Stimulated activated naive B cell treated with anti-CD40 and anti-IgM and Interleukin-4, amounts not matched to agents 10 μg/mL and 1 μg/mL and 100 μg/mL, for 72 hours (primary cell): ENCODE measurements around the gene PLEKHB1.

ENCODE experiments used
- ATAC-seq, 2 donors: fragments of 150-1000 bp; cut with Tn5 transposase; replicated peaks; 2 replicates each; pipeline ENCODE4 v1.10.0; 2021; ENCODE audit warnings: moderate library complexity in 1 of 2
- DNase-seq: peaks from one replicate; pipeline ENCODE4 v3.0.0; 2021
- H3K27ac Mint-ChIP-seq: one replicate; pipeline ENCODE4 v1.8.0; 2022; ENCODE audit warnings: mild to moderate bottlenecking, mixed read lengths
- H3K27me3 Mint-ChIP-seq, 2 donors: one replicate each; pipeline ENCODE4 v1.8.0; 2022; ENCODE audit warnings: mixed read lengths in 2 of 2
- H3K36me3 Mint-ChIP-seq, 2 donors: one replicate each; pipeline ENCODE4 v1.8.0; 2022; ENCODE audit warnings: mixed read lengths in 2 of 2, mild to moderate bottlenecking in 1 of 2
- H3K4me1 Mint-ChIP-seq, 2 donors: one replicate each; pipeline ENCODE4 v1.8.0; 2022; ENCODE audit warnings: mixed read lengths in 2 of 2, mild to moderate bottlenecking in 1 of 2
- H3K4me3 Mint-ChIP-seq, 2 donors: one replicate each; pipeline ENCODE4 v1.8.0; 2022; ENCODE audit warnings: mild to moderate bottlenecking in 2 of 2, mixed read lengths in 2 of 2, moderate library complexity in 1 of 2
- H3K9me3 Mint-ChIP-seq, 2 donors: one replicate each; pipeline ENCODE4 v1.8.0; 2022; ENCODE audit warnings: mixed read lengths in 2 of 2, mild to moderate bottlenecking in 1 of 2

Gene PLEKHB1

GRCh38 chr11:73645972-73646631 lies at the start of gene PLEKHB1:
TSS of gene PLEKHB1 (plus strand) at chr11:73646581. CDS start at chr11:73646609, 28 bp downstream.
- Mint-ChIP-seq H3K27me3 (peaks cover 9 to 10% of the 10 kb centered on the region in 2 donors), H3K36me3 (no peaks in the 10 kb centered on the region), H3K27ac (peak within 1 kb of the TSS; percentile 69), H3K9me3 (no peaks in the 10 kb centered on the region), H3K4me1 (peaks cover 8 to 20% of the 10 kb centered on the region in 2 donors), H3K4me3 (peak within 1 kb of the TSS; percentile 77 to 80)
- DNase-seq = no peak
- ATAC-seq = no peak

GRCh38 chr11:73597336-73597955 lies 48.9 kb upstream of the PLEKHB1 start:
- Mint-ChIP-seq H3K27me3 (no peaks in the 10 kb centered on the region), H3K36me3 (peaks cover 5 to 6% of the 10 kb centered on the region in 2 donors), H3K27ac (peak overlapping the region; percentile 93), H3K9me3 (no peaks in the 10 kb centered on the region), H3K4me3 (peak overlapping the region; percentile 90), H3K4me1 (peaks cover 19 to 46% of the 10 kb centered on the region in 2 donors)
- DNase-seq (no peak), ATAC-seq (no peak)

GRCh38 chr11:73597956-73598718 lies 48.2 kb upstream of the PLEKHB1 start, which contains the start of gene FAM168A:
TSS of gene FAM168A (minus strand) at chr11:73598112. CDS start at chr11:73468474, 129,638 bp downstream.
- Mint-ChIP-seq H3K9me3 (no peaks in the 10 kb centered on the region), H3K36me3 (peaks cover 3 to 4% of the 10 kb centered on the region in 2 donors), H3K4me1 (peaks cover 17 to 42% of the 10 kb centered on the region in 2 donors), H3K27ac (peak within 1 kb of the TSS; percentile 93), H3K27me3 (no peaks in the 10 kb centered on the region), H3K4me3 (peak within 1 kb of the TSS; percentile 90)
- peak; percentile 94 to 95 for ATAC-seq
- peak; percentile 87 for DNase-seq

GRCh38 chr11:73598719-73599379 lies 47.5 kb upstream of the PLEKHB1 start:
- H3K27ac Mint-ChIP-seq = peak overlapping the region; percentile 91
- peaks cover 3 to 4% of the 10 kb centered on the region in 2 donors for H3K36me3 Mint-ChIP-seq
- H3K27me3 Mint-ChIP-seq = no peaks in the 10 kb centered on the region
- ATAC-seq (no peak), DNase-seq (no peak)
- no peaks in the 10 kb centered on the region for H3K9me3 Mint-ChIP-seq
- peak overlapping the region; percentile 90 for H3K4me3 Mint-ChIP-seq
- H3K4me1 Mint-ChIP-seq = peaks cover 17 to 37% of the 10 kb centered on the region in 2 donors

GRCh38 chr11:73612601-73613140 lies 33.7 kb upstream of the PLEKHB1 start:
- DNase-seq (no peak), ATAC-seq (no peak)
- H3K27ac Mint-ChIP-seq = no peak overlapping the region

GRCh38 chr11:73614591-73614990 lies 31.8 kb upstream of the PLEKHB1 start:
- no peak for DNase-seq
- Mint-ChIP-seq H3K27ac (peak overlapping the region; percentile 79), H3K4me3 (no peak overlapping the region), H3K9me3 (no peaks in the 10 kb centered on the region), H3K36me3 (no peaks in the 10 kb centered on the region), H3K4me1 (no peaks in the 10 kb centered on the region), H3K27me3 (peaks cover 0 to 5% of the 10 kb centered on the region in 2 donors)
- no peak for ATAC-seq

More at GRCh38 chr11:73612601-73613140, 33.7 kb upstream of the PLEKHB1 start:
- no peaks in the 10 kb centered on the region for H3K36me3 Mint-ChIP-seq
- peaks cover 0 to 8% of the 10 kb centered on the region in 2 donors for H3K27me3 Mint-ChIP-seq
- H3K4me3 Mint-ChIP-seq = no peak overlapping the region
- no peaks in the 10 kb centered on the region for H3K4me1 Mint-ChIP-seq
- no peaks in the 10 kb centered on the region for H3K9me3 Mint-ChIP-seq

- peaks cover 21% of the 10 kb centered on the region in 2 donors for H3K27me3 Mint-ChIP-seq
- no peaks in the 10 kb centered on the region for H3K36me3 Mint-ChIP-seq
- no peak overlapping the region for H3K27ac Mint-ChIP-seq
- no peak overlapping the region for H3K4me3 Mint-ChIP-seq
- ATAC-seq (no peak), DNase-seq (no peak)
- H3K9me3 Mint-ChIP-seq = no peaks in the 10 kb centered on the region
- H3K4me1 Mint-ChIP-seq = peaks cover 7 to 23% of the 10 kb centered on the region in 2 donors
Observed at GRCh38 chr11:73622926-73623593, 23.3 kb upstream of the PLEKHB1 start.

GRCh38 chr11:73623686-73624085 lies 22.7 kb upstream of the PLEKHB1 start:
- DNase-seq (no peak), ATAC-seq (peak; percentile 34 to 57)
- Mint-ChIP-seq H3K4me3 (no peak overlapping the region), H3K4me1 (peaks cover 7 to 23% of the 10 kb centered on the region in 2 donors), H3K36me3 (no peaks in the 10 kb centered on the region), H3K9me3 (no peaks in the 10 kb centered on the region), H3K27me3 (peaks cover 21% of the 10 kb centered on the region in 2 donors), H3K27ac (no peak overlapping the region)

GRCh38 chr11:73625696-73626318 lies 20.6 kb upstream of the PLEKHB1 start:
- Mint-ChIP-seq H3K4me1 (peaks cover 7 to 23% of the 10 kb centered on the region in 2 donors), H3K27ac (no peak overlapping the region), H3K4me3 (no peak overlapping the region), H3K27me3 (peaks cover 21% of the 10 kb centered on the region in 2 donors), H3K9me3 (no peaks in the 10 kb centered on the region), H3K36me3 (no peaks in the 10 kb centered on the region)
- DNase-seq = peak; percentile 51
- peak; percentile 86 to 88 for ATAC-seq

GRCh38 chr11:73629907-73630306 lies 16.5 kb upstream of the PLEKHB1 start:
- Mint-ChIP-seq H3K4me3 (no peak overlapping the region), H3K27me3 (peaks cover 0 to 4% of the 10 kb centered on the region in 2 donors), H3K9me3 (no peaks in the 10 kb centered on the region), H3K36me3 (no peaks in the 10 kb centered on the region), H3K27ac (no peak overlapping the region), H3K4me1 (peaks cover 3 to 5% of the 10 kb centered on the region in 2 donors)
- ATAC-seq = no peak
- no peak for DNase-seq

GRCh38 chr11:73632996-73633395 lies 13.4 kb upstream of the PLEKHB1 start:
- H3K9me3 Mint-ChIP-seq = no peaks in the 10 kb centered on the region
- ATAC-seq (no peak), DNase-seq (no peak)
- no peaks in the 10 kb centered on the region for H3K36me3 Mint-ChIP-seq
- H3K27me3 Mint-ChIP-seq = no peaks in the 10 kb centered on the region
- no peak overlapping the region for H3K27ac Mint-ChIP-seq
- H3K4me3 Mint-ChIP-seq = no peak overlapping the region
- H3K4me1 Mint-ChIP-seq = no peaks in the 10 kb centered on the region

- H3K9me3 Mint-ChIP-seq = no peaks in the 10 kb centered on the region
- no peak for DNase-seq
Observed at GRCh38 chr11:73633999-73634398, 12.4 kb upstream of the PLEKHB1 start.

GRCh38 chr11:73635721-73636120 lies 10.7 kb upstream of the PLEKHB1 start:
- Mint-ChIP-seq H3K27me3 (peaks cover 0 to 5% of the 10 kb centered on the region in 2 donors), H3K9me3 (no peaks in the 10 kb centered on the region), H3K4me1 (no peaks in the 10 kb centered on the region), H3K4me3 (no peak overlapping the region), H3K36me3 (no peaks in the 10 kb centered on the region), H3K27ac (no peak overlapping the region)
- ATAC-seq = no peak
- no peak for DNase-seq

More at GRCh38 chr11:73633999-73634398, 12.4 kb upstream of the PLEKHB1 start:
- Mint-ChIP-seq H3K27me3 (no peaks in the 10 kb centered on the region), H3K36me3 (no peaks in the 10 kb centered on the region), H3K4me3 (no peak overlapping the region), H3K27ac (no peak overlapping the region), H3K4me1 (no peaks in the 10 kb centered on the region)
- no peak for ATAC-seq
